Measurements from ENCODE around the gene NCSTN.

- TF ChIP-seq POLR2A (IDR thresholded peaks at IDR 0.05; ENCODE audit: low read length) (no peak), GATA1 (IDR thresholded peaks at IDR 0.05; ENCODE audit: low read depth, low read length) (no peak)
Measured at GRCh38 chr1:160307118-160307791, 35.9 kb upstream of the NCSTN start.
